IPS-18c (cell line): ENCODE measurements around the gene AP2B1.
"Not testable (repeated sequence)": the region's sequence is repeated elsewhere in the genome, so short reads cannot be mapped to it uniquely, and the experiment has no call there.

Source experiments
- H3K4me3 ChIP-seq: 2 replicates; pipeline ENCODE4 v1.7.0; 2013; ENCODE audit warnings: low read depth, mild to moderate bottlenecking, low read length, moderate library complexity; ENCODE audit not compliant: insufficient read depth
- H3K9me3 ChIP-seq: one replicate; pipeline ENCODE4 v1.6.1; 2013; ENCODE audit warnings: mild to moderate bottlenecking, low read length, moderate library complexity; ENCODE audit not compliant: control insufficient read depth, insufficient read depth

The AP2B1 gene

GRCh38 chr17:35666070-35666469 is 78.9 kb downstream of the AP2B1 start:
- Histone ChIP-seq H3K9me3 (no peaks in the 10 kb centered on the region), H3K4me3 (no peak overlapping the region)

GRCh38 chr17:35666967-35667532 is 79.9 kb downstream of the AP2B1 start:
- Histone ChIP-seq H3K4me3 (no peak overlapping the region), H3K9me3 (no peaks in the 10 kb centered on the region)

GRCh38 chr17:35668802-35669201 is 81.7 kb downstream of the AP2B1 start:
- Histone ChIP-seq H3K4me3 (no peak overlapping the region), H3K9me3 (no peaks in the 10 kb centered on the region)

GRCh38 chr17:35674552-35674951 is 87.4 kb downstream of the AP2B1 start:
- no peaks in the 10 kb centered on the region for H3K9me3 ChIP-seq
- no peak overlapping the region for H3K4me3 ChIP-seq

- Histone ChIP-seq H3K9me3 (no peaks in the 10 kb centered on the region), H3K4me3 (no peak overlapping the region)
Observed at GRCh38 chr17:35676441-35676840, 89.3 kb downstream of the AP2B1 start.

GRCh38 chr17:35679007-35679682 is 92.0 kb downstream of the AP2B1 start:
- Histone ChIP-seq H3K4me3 (no peak overlapping the region), H3K9me3 (no peaks in the 10 kb centered on the region)

GRCh38 chr17:35683591-35683990 is 96.5 kb downstream of the AP2B1 start:
- Histone ChIP-seq H3K9me3 (no peaks in the 10 kb centered on the region), H3K4me3 (no peak overlapping the region)

- H3K4me3 ChIP-seq: no peak overlapping the region
- H3K9me3 ChIP-seq: no peaks in the 10 kb centered on the region
Observed at GRCh38 chr17:35684055-35684802, 97.1 kb downstream of the AP2B1 start.

- Histone ChIP-seq H3K4me3 (no peak overlapping the region), H3K9me3 (no peaks in the 10 kb centered on the region)
Observed at GRCh38 chr17:35692512-35693210, 105.5 kb downstream of the AP2B1 start.

- no peaks in the 10 kb centered on the region for H3K9me3 ChIP-seq
- no peak overlapping the region for H3K4me3 ChIP-seq
Observed at GRCh38 chr17:35693662-35694061, 106.5 kb downstream of the AP2B1 start.

GRCh38 chr17:35694906-35695305 is 107.8 kb downstream of the AP2B1 start:
- no peak overlapping the region for H3K4me3 ChIP-seq

GRCh38 chr17:35695613-35696012 is 108.5 kb downstream of the AP2B1 start:
- Histone ChIP-seq H3K4me3 (no peak overlapping the region), H3K9me3 (no peaks in the 10 kb centered on the region)

More at GRCh38 chr17:35694906-35695305, 107.8 kb downstream of the AP2B1 start:
- H3K9me3 ChIP-seq: no peaks in the 10 kb centered on the region

GRCh38 chr17:35698800-35699199 is 111.7 kb downstream of the AP2B1 start:
- Histone ChIP-seq H3K4me3 (no peak overlapping the region), H3K9me3 (no peaks in the 10 kb centered on the region)

GRCh38 chr17:35700150-35700549 is 113.0 kb downstream of the AP2B1 start:
- no peak overlapping the region for H3K4me3 ChIP-seq
- no peaks in the 10 kb centered on the region for H3K9me3 ChIP-seq

- Histone ChIP-seq H3K9me3 (no peaks in the 10 kb centered on the region), H3K4me3 (no peak overlapping the region)
Observed at GRCh38 chr17:35701491-35701890, 114.4 kb downstream of the AP2B1 start.

GRCh38 chr17:35703308-35703707 is 116.2 kb downstream of the AP2B1 start:
- H3K4me3 ChIP-seq: not testable (repeated sequence)

GRCh38 chr17:35705230-35705629 is 118.1 kb downstream of the AP2B1 start:
- Histone ChIP-seq H3K9me3 (no peaks in the 10 kb centered on the region), H3K4me3 (no peak overlapping the region)

More at GRCh38 chr17:35703308-35703707, 116.2 kb downstream of the AP2B1 start:
- not testable (repeated sequence) for H3K9me3 ChIP-seq

GRCh38 chr17:35705705-35706104 is 118.6 kb downstream of the AP2B1 start:
- Histone ChIP-seq H3K9me3 (no peaks in the 10 kb centered on the region), H3K4me3 (no peak overlapping the region)
